Heart left ventricle (tissue), 13 donors: ENCODE data around the gene EVA1C.

Experiments used
- CTCF ChIP-seq, 12 donors: fragments of 200-600 bp; sonication (generic) in 4 of 12; IDR thresholded peaks; one replicate each; pipeline versions ENCODE4 v1.5.0 to v1.8.0; 2018 to 2022; ENCODE audit warnings: antibody characterized with exemption in 12 of 12, mild to moderate bottlenecking in 5 of 12
- POLR2A ChIP-seq, 2 donors: fragments of 450-650 bp; IDR thresholded peaks; one replicate each; pipeline ENCODE4 v1.6.1; 2017; ENCODE audit warnings: antibody characterized with exemption in 2 of 2, mild to moderate bottlenecking in 2 of 2, moderate library complexity in 2 of 2
- donor health status: ischemic (EF 13 %, LVEDD 7.1; RV severe dilation, severe dysfunction).
- donor health status: DM: no; HTN: yes; CAD: no.
- donor health status: DM: no; HTN: no; CAD: no.
- donor health status: ischemic (EF 25% LVEDD 6.9; RV normal size, moderate dysfunction).
- donor health status: ischemic (EF 25% LVEDD 5.7; RV mildly dilated, moderate dysfunction).
- donor health status: ischemic (EF 35%, LVEDD 5.7; RV mildly dilated, moderate dysfunction).
- donor health status: nonischemic (EF 11% LVEDD 7.7; RV severe dilation, severe dysfunction).
- donor health status: DM: yes; HTN: yes; CAD: no.
- donor health status: PGD.
- donor health status: ischemic (EF 29% LVEDD 5.4; RV normal size, mild dysfunction).
- donor health status: nonischemic (EF 23%, LVEDD 6.1; RV moderate dilation, normal function).

DNA sequence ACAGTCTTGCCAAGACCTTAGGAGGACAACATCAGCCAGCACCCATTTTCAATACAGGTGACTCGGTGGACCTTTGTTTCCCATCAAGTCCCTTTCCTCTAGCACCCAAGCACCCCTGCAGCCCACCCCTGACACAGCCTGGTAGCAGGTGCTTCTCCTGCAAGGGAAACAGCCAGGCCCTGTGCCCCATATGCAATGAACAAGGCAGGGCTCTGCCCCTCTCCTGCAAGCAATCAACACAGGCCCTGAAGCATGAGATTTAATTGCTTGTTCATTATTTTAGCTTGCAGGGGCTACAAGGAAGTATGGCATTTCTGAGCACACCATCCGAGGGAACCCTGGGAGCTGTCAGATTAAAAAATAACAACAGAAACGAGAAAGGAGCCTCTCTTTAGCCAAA lies 137.4 kb downstream of the EVA1C start:
- TF ChIP-seq POLR2A (IDR thresholded peaks at IDR 0.05), result no peak
- TF ChIP-seq CTCF (IDR thresholded peaks at IDR 0.05), result no peak
